Measurements from ENCODE around the gene UNC5A.

UNC5A gene

DNA sequence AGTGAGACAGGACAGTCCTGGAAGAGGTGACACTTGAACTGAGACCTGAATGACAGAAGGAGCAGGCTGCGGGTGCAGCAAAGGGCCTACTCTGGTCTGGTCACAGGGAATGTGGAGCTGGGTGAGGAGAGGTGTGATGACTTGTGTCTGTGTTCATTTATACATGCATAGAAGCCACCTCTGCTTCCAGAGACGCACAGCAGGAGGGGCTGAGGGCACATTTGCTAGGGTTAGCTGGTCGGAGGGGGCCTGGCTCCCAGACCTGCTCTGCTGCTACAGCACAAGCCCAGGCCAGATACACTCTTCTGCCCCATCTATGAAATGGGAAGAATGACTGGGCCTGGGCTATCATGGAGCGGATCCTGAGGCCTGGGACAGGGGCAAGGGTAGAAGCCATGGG lies 15.6 kb downstream of the UNC5A start:
- H3K4me3 ChIP-seq (ENCODE audit: low read depth, low read length) = no peak overlapping the region
- H3K27ac ChIP-seq (ENCODE audit: extremely low read depth, low read depth, low read length) = no peak overlapping the region
- H3K4me1 ChIP-seq (ENCODE audit: control insufficient read depth, insufficient read depth, low read length) = no peaks in the 10 kb centered on the region
- CTCF ChIA-PET = no interaction called here
- TF ChIP-seq PRDM1 (tag by site-specific recombination; IDR thresholded peaks at IDR 0.05) = no peak
- TF ChIP-seq ZBTB8A (tag by site-specific recombination; IDR thresholded peaks at IDR 0.05) = no peak
- TF ChIP-seq ZNF175 (tag by site-specific recombination; IDR thresholded peaks at IDR 0.05) = no peak
- TF ChIP-seq GLIS1 (tag by site-specific recombination; IDR thresholded peaks at IDR 0.05) = no peak
- TF ChIP-seq, protein P1, sequence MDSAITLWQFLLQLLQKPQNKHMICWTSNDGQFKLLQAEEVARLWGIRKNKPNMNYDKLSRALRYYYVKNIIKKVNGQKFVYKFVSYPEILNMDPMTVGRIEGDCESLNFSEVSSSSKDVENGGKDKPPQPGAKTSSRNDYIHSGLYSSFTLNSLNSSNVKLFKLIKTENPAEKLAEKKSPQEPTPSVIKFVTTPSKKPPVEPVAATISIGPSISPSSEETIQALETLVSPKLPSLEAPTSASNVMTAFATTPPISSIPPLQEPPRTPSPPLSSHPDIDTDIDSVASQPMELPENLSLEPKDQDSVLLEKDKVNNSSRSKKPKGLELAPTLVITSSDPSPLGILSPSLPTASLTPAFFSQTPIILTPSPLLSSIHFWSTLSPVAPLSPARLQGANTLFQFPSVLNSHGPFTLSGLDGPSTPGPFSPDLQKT (IDR thresholded peaks at IDR 0.05; ENCODE audit: borderline replicate concordance, low read depth, low read length) = no peak
- TF ChIP-seq ZNF138 (tag by site-specific recombination; IDR thresholded peaks at IDR 0.05; ENCODE audit: borderline replicate concordance) = no peak
- TF ChIP-seq, protein P2, sequence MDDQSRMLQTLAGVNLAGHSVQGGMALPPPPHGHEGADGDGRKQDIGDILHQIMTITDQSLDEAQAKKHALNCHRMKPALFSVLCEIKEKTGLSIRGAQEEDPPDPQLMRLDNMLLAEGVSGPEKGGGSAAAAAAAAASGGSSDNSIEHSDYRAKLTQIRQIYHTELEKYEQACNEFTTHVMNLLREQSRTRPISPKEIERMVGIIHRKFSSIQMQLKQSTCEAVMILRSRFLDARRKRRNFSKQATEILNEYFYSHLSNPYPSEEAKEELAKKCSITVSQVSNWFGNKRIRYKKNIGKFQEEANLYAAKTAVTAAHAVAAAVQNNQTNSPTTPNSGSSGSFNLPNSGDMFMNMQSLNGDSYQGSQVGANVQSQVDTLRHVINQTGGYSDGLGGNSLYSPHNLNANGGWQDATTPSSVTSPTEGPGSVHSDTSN (CRISPR knock-in tag; IDR thresholded peaks at IDR 0.05) = no peak
- TF ChIP-seq, protein P3, sequence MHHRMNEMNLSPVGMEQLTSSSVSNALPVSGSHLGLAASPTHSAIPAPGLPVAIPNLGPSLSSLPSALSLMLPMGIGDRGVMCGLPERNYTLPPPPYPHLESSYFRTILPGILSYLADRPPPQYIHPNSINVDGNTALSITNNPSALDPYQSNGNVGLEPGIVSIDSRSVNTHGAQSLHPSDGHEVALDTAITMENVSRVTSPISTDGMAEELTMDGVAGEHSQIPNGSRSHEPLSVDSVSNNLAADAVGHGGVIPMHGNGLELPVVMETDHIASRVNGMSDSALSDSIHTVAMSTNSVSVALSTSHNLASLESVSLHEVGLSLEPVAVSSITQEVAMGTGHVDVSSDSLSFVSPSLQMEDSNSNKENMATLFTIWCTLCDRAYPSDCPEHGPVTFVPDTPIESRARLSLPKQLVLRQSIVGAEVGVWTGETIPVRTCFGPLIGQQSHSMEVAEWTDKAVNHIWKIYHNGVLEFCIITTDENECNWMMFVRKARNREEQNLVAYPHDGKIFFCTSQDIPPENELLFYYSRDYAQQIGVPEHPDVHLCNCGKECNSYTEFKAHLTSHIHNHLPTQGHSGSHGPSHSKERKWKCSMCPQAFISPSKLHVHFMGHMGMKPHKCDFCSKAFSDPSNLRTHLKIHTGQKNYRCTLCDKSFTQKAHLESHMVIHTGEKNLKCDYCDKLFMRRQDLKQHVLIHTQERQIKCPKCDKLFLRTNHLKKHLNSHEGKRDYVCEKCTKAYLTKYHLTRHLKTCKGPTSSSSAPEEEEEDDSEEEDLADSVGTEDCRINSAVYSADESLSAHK (tag by site-specific recombination; IDR thresholded peaks at IDR 0.05) = no peak
- TF ChIP-seq SP3 (tag by site-specific recombination; IDR thresholded peaks at IDR 0.05) = no peak
- no peak for TF ChIP-seq ZNF830 (tag by site-specific recombination; IDR thresholded peaks at IDR 0.05; ENCODE audit: low read depth)
- TF ChIP-seq ZNF140 (tag by site-specific recombination; IDR thresholded peaks at IDR 0.05) = no peak
- TF ChIP-seq ZIC2 (tag by site-specific recombination; IDR thresholded peaks at IDR 0.05) = no peak
- TF ChIP-seq ZNF768 (tag by site-specific recombination; IDR thresholded peaks at IDR 0.05) = no peak
- TF ChIP-seq, protein P4, sequence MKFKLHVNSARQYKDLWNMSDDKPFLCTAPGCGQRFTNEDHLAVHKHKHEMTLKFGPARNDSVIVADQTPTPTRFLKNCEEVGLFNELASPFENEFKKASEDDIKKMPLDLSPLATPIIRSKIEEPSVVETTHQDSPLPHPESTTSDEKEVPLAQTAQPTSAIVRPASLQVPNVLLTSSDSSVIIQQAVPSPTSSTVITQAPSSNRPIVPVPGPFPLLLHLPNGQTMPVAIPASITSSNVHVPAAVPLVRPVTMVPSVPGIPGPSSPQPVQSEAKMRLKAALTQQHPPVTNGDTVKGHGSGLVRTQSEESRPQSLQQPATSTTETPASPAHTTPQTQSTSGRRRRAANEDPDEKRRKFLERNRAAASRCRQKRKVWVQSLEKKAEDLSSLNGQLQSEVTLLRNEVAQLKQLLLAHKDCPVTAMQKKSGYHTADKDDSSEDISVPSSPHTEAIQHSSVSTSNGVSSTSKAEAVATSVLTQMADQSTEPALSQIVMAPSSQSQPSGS (tag by site-specific recombination; IDR thresholded peaks at IDR 0.05; ENCODE audit: low read depth) = no peak
- no peak for TF ChIP-seq ZNF560 (tag by site-specific recombination; IDR thresholded peaks at IDR 0.05; ENCODE audit: borderline replicate concordance)
- no peaks in the 10 kb centered on the region for H3K9me3 ChIP-seq (ENCODE audit: control insufficient read depth, insufficient read depth, low read depth, low read length)
- POLR2A ChIA-PET = interaction anchor here (0.6 to 1.3 kb wide), 2 partner anchors 19 to 50 kb away, joined by 3 read pairs; no protein-coding TSS in a partner anchor
- H3K36me3 ChIP-seq (ENCODE audit: control insufficient read depth in 2 of 2, insufficient read depth in 1 of 2, low read length in 2 of 2) = no peaks in the 10 kb centered on the region

DNA sequence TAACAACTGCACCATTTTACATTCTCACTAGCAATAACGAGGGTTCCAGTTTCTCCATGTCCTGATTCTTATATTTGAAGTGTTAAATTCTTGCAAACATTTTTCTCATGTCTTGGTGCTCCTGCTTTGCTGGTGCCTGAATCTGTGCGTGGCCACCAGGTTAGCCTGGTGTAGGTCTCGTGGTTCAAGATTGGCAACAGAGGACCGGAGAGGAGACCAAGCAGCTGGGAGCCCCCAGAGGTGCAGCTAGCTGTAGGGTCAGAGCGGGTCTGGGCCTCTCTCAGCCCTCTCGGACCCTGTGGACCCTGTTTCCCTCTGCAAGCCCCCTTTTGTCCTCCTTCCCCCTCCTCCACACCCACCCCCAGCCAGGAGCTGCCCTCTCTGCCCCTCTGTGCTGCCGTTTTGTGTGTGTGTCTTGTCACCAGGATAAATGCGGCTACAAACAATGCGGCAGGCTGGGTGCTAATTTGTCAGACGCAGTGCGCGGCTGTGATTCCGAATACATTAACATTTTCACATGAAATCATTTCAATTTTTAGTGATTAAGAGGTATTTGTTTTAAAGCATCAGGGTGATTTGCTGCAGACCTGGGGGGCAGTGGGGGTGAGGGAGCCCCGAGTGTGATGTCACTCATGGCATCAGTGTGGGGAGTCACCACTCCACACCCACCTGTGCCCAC lies 17.5 kb downstream of the UNC5A start:
- POLR2A ChIA-PET = no interaction called here
- H3K9me3 ChIP-seq (ENCODE audit: control insufficient read depth, insufficient read depth, low read depth, low read length) = no peaks in the 10 kb centered on the region
- no peak overlapping the region for H3K4me3 ChIP-seq (ENCODE audit: low read depth, low read length)
- no peak overlapping the region for H3K27ac ChIP-seq (ENCODE audit: extremely low read depth, low read depth, low read length)
- no peaks in the 10 kb centered on the region for H3K36me3 ChIP-seq (ENCODE audit: control insufficient read depth in 2 of 2, insufficient read depth in 1 of 2, low read length in 2 of 2)
- H3K4me1 ChIP-seq (ENCODE audit: control insufficient read depth, insufficient read depth, low read length) = no peaks in the 10 kb centered on the region
- CTCF ChIA-PET = interaction anchor here (1.1 kb wide), 1 partner anchor 36 kb away, joined by 4 read pairs; no protein-coding TSS in a partner anchor
- TF ChIP-seq KLF16 (tag by site-specific recombination; IDR thresholded peaks at IDR 0.05) = no peak
- no peak for TF ChIP-seq HOXA7 (CRISPR knock-in tag; IDR thresholded peaks at IDR 0.05; ENCODE audit: borderline replicate concordance)
- no peak for TF ChIP-seq ZNF629 (tag by site-specific recombination; IDR thresholded peaks at IDR 0.05)
- TF ChIP-seq, protein P5, sequence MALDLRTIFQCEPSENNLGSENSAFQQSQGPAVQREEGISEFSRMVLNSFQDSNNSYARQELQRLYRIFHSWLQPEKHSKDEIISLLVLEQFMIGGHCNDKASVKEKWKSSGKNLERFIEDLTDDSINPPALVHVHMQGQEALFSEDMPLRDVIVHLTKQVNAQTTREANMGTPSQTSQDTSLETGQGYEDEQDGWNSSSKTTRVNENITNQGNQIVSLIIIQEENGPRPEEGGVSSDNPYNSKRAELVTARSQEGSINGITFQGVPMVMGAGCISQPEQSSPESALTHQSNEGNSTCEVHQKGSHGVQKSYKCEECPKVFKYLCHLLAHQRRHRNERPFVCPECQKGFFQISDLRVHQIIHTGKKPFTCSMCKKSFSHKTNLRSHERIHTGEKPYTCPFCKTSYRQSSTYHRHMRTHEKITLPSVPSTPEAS (tag by site-specific recombination; IDR thresholded peaks at IDR 0.05) = no peak
- TF ChIP-seq SCRT2 (tag by site-specific recombination; IDR thresholded peaks at IDR 0.05) = no peak
- TF ChIP-seq ZFHX2 (tag by site-specific recombination; conservative IDR thresholded peaks at IDR 0.05) = no peak
